Measurements from ENCODE around the gene PDE1C.

The PDE1C gene

GRCh38 chr7:31894308-31894707 is 175.9 kb downstream of the PDE1C start:
- no peak for TF ChIP-seq CTCF (conservative IDR thresholded peaks at IDR 0.05)
- no peak for TF ChIP-seq ZFX (IDR thresholded peaks at IDR 0.05)
- H3K27ac ChIP-seq, result no peak overlapping the region

- no peak for TF ChIP-seq ZFX (IDR thresholded peaks at IDR 0.05)
- no peak for TF ChIP-seq CTCF (conservative IDR thresholded peaks at IDR 0.05)
- H3K27ac ChIP-seq, result no peak overlapping the region
These were observed 176.8 kb downstream of the PDE1C start for GRCh38 chr7:31893365-31893764.

GRCh38 chr7:31892099-31892829 is 177.9 kb downstream of the PDE1C start:
- TF ChIP-seq CTCF (conservative IDR thresholded peaks at IDR 0.05) (no peak), ZFX (IDR thresholded peaks at IDR 0.05) (no peak)
- H3K27ac ChIP-seq, result no peak overlapping the region

GRCh38 chr7:31890766-31891165 is 179.4 kb downstream of the PDE1C start:
- TF ChIP-seq ZFX (IDR thresholded peaks at IDR 0.05), result no peak
- no peak for TF ChIP-seq CTCF (conservative IDR thresholded peaks at IDR 0.05)
- no peak overlapping the region for H3K27ac ChIP-seq

- TF ChIP-seq CTCF (conservative IDR thresholded peaks at IDR 0.05) (no peak), ZFX (IDR thresholded peaks at IDR 0.05) (no peak)
- H3K27ac ChIP-seq, result no peak overlapping the region
These were observed 180.0 kb downstream of the PDE1C start for GRCh38 chr7:31890198-31890597.

GRCh38 chr7:31887006-31887405 is 183.2 kb downstream of the PDE1C start:
- H3K27ac ChIP-seq, result no peak overlapping the region
- TF ChIP-seq CTCF (conservative IDR thresholded peaks at IDR 0.05), result no peak
- TF ChIP-seq ZFX (IDR thresholded peaks at IDR 0.05), result no peak

- TF ChIP-seq CTCF (conservative IDR thresholded peaks at IDR 0.05), result no peak
- TF ChIP-seq ZFX (IDR thresholded peaks at IDR 0.05), result no peak
- H3K27ac ChIP-seq, result no peak overlapping the region
These were observed 185.0 kb downstream of the PDE1C start for GRCh38 chr7:31885171-31885570.
